GM21423 (cell line): ENCODE results near the gene S100A5.
A peak's percentile ranks its signal among the peaks of the same experiment; 100 is the strongest.
"Not testable (repeated sequence)": the region's sequence is repeated elsewhere in the genome, so short reads cannot be mapped to it uniquely, and the experiment has no call there.

Source experiments
- ATAC-seq: cut with Tn5 transposase; IDR thresholded peaks from one replicate; pipeline ENCODE4 v1.9.1; 2021; ENCODE audit warnings: mild to moderate bottlenecking, moderate library complexity; ENCODE audit not compliant: unreplicated experiment

Gene S100A5, protein sequence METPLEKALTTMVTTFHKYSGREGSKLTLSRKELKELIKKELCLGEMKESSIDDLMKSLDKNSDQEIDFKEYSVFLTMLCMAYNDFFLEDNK

DNA sequence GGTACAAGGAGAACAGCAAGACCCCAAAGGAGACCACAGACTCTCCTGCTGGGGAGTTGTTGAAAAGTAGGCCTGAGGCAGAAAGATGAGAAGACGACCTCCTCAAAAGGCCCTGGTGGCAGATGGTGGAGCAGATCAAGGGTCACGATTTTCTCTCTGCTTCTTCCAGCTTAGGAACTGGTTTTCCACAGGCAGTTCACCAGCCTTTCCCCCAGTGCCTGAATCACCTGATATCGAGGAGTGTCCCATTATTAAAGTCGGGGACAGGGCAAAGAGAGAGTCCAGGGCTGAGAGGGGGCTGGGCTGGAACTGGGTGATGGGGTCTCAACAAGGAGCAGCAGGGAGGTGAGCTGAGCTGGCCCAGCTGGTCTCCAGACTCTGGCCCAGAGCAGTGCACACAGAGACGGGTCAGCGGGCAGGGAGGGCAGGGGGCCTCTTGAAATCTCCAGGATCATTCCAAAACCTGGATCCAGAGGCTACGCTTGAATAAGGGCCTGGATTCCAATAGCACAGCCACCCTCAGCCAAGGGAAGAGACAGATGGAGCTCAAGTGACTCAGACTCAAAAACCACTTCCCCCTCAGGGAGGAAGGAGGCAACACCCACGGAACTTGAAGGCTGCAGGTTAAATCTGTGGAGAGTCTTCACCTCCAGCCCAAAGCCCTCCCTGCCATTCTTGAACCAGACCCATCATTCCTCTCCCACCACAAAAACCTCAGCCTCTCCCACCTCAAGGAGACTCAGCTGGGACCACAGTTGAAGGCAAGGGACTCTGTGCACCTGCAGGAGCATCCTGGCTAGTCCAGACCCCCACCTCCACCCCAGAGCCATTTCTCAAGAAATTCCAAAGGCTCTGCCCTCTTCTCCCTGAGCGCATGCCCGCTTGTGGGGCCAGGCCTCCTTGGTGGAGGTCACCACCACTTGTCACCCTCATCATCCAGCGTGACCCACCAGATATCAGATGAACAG, at the start of gene S100A5:
Gene S100A5, minus strand, starts transcription at position 541 of the 968 bp plus-strand sequence. CDS start 743 bp downstream, outside the sequence.
- ATAC-seq = no peak

DNA sequence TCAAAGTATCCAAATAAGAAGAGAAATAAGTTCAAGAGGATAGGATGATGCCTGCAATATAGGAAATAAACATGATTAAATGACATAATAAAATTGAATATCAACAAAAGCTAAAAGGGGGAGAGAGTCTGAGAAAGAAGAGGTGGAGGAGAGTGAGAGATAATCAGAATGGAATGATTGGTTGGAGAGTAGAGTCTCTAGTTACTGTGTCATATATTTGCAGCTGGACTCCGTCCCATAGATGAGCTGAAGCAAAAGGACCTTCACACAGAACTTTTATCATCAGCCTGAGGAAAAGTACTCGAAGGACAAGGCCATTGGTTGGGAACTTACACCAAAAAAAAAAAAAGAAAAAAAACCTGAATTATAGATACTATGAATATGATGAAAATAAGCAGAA, 47.7 kb upstream of the S100A5 start:
- ATAC-seq = no peak

DNA sequence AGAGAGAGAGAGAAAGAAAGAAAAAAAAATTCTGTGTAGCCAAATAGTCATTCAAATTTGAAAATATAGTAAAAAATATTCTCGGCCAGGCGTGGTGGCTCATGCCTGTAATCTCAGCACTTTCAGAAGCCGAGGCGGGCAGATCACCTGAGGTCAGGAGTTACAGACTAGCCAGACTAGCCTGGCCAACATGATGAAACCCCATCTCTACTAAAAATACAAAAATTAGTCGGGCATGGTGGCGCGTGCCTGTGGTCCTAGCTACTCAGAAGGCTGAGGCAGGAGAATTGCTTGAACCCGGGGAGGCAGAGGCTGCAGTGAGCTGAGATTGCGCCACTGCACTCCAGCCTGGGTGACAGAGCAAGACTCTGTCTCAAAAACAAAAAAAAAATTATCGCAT, 47.3 kb upstream of the S100A5 start:
- not testable (repeated sequence) for ATAC-seq

DNA sequence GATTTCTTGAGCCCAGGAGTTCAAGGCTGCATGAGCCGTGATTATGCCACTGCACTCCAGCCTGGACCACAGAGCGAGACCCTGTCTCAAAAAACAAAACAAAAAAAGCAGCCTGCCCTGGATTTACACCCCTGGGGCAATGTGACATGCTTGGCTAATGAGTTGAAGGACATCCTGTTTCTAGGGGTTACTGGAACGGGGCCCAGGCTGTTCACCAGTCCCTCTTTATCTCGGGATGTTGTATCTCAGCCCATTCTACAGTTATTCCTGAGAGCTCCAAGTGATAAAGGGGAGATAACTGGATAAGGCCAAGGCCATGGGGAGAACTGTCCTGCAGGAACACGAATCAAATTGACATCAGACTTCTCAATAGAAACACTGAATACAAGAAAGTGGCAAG, 46.6 kb upstream of the S100A5 start:
- no peak for ATAC-seq

DNA sequence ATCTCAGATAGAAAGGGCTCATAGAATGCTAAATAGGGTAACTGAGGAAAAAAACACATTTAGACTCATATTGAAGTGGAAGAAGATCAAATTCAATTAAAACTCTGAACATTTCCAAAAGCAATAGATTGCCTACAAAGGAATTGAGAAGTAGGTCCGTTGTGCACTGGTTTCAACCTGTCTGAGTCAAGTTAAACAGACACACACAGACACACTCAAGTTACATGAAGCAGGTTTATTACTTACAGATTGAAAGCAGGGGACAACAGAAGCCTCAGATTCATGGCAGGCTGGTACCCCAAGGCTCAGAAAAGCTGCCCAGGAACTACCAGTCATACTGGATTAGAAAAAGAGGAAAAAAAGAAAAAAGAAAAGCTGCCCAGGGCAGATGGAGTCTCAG, 45.6 kb upstream of the S100A5 start:
- no peak for ATAC-seq

DNA sequence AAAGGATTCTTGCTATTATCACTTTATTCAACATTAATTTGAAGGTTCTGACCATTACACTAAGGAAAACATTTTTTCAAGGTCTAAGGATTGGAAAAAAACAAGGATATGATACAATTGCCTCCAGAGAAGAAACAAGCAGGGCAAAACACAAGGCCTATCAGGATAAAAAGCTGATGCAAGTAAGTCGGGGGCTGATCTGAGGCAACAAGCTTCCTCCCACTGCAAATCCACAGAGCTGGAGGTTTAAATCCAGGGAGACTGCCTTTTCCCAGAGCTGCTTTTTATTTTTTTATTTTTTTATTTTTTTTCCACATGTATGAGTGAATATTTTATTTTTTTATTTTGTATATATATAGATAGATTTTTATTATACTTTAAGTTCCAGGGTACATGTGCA, 44.3 kb upstream of the S100A5 start:
- no peak for ATAC-seq

DNA sequence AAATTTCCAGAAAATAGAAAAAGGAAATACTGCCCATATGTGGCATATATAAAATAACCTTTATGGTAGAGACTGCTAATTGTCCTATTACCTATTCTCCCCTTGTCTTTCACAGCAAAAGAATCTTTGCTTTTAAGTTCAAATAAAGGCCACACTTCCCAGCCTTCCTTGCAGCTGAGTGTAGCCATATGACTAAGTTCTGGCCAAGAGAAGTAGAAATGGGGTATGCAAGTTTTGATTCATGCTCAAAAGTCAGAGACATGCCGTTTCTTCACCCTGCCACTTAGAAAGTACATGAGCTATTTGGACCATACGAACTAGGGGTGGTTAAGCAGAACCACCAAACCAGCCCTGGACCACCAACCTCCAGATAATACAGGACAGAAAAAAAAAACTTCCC, 43.2 kb upstream of the S100A5 start:
- no peak for ATAC-seq

DNA sequence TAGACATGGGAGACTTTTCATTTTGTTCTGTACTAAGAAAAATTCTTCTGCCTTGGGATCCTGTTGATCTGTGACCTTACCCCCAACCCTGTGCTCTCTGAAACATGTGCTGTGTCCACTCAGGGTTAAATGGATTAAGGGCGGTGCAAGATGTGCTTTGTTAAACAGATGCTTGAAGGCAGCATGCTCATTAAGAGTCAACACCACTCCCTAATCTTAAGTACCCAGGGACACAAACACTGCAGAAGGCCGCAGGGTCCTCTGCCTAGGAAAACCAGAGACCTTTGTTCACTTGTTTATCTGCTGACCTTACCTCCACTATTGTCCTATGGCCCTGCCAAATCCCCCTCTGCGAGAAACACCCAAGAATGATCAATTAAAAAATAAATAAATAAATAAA, 42.8 kb upstream of the S100A5 start:
- not testable (repeated sequence) for ATAC-seq

DNA sequence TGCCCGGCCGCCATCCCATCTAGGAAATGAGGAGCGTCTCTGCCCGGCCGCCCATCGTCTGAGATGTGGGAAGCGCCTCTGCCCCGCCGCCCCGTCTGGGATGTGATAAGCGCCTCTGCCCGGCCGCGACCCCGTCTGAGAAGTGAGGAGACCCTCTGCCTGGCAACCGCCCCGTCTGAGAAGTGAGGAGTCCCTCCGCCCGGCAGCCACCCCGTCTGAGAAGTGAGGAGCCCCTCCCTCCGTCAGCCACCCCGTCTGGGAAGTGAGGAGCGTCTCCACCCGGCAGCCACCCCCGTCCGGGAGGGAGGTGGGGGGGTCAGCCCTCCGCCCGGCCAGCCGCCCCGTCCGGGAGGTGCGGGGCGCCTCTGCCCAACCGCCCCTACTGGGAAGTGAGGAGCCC, 42.1 kb upstream of the S100A5 start:
- not testable (repeated sequence) for ATAC-seq

DNA sequence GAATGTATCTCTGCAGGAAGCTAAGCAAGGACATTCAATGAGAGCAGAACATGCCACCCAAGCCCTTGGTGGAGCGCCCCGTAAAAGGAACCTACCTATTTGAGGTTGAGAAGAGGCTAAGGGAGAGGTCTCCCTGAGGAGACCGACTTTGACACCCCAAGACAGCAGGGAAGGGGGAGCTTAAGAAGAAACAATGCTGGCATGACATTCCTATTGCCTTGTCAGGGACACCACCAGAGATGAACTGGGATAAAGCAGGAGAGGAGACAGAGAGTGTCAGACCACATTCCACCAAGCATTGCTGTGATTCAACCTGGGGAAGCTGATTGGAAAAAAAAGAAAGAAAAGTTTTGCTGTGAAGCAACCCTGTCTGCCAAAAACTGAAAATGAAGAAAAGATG, 38.2 kb upstream of the S100A5 start:
- no peak for ATAC-seq

DNA sequence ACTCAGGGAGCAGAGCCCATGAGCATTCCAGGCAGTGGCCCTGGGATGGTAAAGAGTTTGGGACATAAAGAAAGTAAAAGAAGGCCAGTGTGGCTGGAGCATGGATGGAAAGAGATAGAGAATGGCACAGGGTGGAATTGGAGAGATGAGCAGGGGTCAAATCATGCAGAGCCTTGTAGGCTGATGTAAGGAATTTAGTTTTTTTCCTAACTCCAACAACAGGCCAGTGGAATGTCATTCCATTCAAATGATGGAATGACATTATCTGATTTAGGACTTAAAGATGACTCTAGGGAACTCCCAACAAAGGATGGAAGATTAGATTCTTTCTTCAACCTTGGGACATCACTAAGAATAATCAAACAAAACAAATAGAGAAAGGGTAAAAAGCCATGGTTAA, 37.8 kb upstream of the S100A5 start:
- no peak for ATAC-seq

DNA sequence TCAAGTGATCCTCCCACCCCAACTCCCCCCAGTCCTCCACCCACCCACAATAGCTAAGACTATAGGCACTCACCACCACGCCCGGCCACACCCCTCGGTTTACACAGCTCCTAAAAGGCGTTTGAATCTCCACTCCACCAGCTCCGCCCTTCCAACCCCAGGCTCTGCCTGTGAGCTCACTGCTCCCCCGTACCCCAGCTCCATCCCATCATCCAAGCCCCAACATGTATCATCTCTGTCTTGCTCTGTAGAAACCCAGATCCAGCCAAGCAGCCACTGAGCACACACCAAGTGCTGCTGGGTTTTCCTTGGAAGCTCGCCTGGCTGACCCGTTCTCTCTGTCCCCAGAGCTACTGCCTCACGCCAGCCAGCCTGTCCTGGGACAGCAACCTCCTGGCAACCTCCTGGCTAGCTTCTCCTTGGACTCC, 36.9 kb upstream of the S100A5 start:
- ATAC-seq = no peak

DNA sequence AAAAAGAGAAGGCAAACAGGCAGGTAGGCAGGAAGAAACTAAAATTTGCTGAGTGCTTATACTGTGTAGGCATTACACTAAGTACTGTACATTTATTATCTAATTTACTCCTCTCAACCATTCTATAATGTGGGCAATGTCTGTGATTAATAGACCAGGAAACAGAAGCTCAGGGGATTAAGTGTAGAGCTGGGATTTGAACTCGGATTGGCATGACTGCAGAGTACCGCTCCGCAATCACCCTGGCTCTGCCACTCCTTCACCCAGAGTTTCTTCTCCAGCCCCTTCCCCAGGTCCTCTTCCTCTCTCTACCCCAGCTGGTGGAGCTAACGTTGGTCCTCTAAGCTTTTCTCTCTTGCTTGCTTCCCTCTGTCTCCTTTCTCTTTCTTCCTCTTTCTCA, 36.4 kb upstream of the S100A5 start:
- ATAC-seq = no peak

DNA sequence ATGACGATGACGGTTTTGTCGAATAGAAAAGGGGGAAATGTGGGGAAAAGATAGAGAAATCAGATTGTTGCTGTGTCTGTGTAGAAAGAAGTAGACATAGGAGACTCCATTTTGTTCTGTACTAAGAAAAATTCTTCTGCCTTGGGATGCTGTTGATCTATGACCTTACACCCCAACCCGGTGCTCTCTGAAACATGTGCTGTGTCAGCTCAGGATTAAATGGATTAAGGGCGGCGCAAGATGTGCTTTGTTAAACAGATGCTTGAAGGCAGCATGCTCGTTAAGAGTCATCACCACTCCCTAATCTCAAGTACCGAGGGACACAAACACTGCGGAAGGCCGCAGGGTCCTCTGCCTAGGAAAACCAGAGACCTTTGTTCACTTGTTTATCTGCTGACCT, 34.8 kb upstream of the S100A5 start:
- not testable (repeated sequence) for ATAC-seq

DNA sequence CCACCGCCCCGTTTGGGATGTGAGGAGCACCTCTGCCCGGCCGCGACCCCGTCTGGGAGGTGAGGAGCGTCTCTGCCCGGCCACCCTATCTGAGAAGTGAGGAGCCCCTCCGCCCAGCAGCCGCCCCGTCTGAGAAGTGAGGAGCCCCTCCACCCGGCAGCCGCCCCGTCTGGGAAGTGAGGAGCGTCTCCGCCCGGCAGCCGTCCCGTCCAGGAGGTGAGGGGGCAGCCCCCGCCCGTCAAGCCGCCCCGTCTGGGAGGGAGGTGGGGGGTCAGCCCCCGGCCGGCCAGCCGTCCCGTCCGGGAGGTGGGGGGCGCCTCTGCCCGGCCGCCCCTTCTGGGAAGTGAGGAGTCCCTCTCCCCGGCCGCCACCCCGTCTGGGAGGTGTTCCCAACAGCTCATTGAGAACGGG, 34.4 kb upstream of the S100A5 start:
- ATAC-seq = not testable (repeated sequence)

DNA sequence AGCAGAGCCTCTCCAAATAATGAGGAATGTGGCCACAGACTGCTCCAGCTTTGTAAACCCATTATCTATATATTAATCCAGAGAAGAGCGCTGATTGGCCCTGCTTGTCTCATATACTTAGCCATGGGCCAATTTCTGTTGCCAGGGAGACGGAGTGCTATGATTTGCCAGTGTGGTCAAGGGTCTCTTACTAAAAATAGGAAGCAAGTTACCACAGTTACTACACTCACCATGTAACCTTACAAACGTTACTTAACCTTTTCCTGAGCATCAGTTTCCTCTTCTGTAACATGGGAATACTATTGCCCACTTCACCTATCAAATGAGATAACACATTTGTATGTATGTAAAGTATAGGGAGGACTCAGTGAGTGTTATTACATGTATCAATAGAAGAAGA, 32.6 kb upstream of the S100A5 start:
- ATAC-seq = no peak

DNA sequence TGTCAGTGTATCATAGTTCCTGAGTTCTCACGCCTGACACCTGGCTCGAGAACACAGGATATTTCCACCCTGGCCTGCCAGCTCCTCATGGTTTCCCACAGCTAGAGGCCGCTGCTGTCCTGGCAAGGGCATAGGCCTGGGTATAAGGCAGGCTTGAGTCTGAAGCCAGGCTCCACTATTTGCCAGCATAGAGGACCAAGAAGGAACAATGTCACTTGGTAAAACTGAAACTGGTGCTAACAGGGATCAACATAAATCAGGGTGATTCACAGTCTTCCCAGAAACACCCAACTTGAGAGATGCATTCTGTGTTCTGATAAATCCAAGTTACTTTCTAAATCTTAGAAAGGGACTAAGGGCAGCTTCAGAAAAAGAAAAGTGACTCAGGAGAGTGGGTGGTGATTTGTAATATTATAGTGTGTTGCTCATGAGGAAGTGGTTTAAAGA, 31.9 kb upstream of the S100A5 start:
- peak; percentile 67 for ATAC-seq

DNA sequence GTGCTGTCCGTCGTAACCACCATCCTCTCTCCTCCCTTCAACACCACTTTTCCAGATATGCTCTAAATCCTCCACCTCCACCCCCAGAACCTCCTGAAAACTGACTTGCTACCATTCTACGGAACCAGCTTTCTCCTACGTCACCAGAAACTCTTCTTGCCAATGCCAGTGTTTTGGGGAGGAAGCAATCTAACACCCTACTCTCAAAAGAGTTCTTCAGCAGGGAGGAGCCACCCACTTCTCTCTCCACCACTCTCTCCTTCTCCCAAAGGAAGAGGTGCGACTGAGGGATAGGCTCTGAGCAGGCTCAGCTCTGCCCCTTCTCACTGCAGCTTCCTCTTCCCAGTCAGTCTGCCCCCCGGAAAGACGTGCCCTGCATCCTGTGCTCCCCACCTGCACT, 31.0 kb upstream of the S100A5 start:
- ATAC-seq = no peak

DNA sequence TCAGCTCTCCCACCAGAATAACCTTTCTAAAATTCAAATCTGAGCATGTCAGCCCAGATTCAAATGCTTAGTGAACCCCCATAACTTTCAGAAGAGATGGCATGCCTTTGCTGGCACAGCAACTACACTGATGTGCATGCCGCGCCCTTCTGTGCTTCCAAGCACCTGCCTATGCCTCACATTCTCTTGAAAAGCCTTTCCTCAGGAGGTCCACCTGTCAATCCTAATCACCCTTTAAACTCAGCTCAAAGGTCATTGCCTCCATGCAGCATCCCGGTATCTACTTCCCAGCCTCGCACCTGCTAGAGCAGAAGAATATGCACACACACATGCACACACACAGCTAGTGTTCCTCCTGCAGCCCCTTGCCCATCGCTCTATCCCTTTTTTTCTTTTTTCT, 30.1 kb upstream of the S100A5 start:
- ATAC-seq = no peak

DNA sequence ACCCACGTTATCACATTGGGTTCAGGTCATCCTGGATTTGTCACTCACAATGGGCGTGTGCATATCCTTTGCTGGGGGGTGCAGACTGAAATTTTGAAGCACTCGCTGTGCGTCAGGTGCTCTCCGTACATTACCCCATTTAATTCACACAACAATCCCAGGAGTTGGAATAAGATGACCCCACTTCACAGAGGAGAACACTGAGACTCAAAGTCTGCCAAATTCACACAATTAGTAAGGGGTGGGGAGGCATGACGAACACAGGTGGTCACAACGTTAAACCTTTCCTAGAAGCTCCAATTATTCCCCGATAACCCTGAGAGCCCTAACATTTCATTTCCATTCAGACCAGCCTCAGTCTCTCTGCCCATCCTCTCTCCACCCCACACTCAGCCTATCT, 28.7 kb upstream of the S100A5 start:
- ATAC-seq = no peak

DNA sequence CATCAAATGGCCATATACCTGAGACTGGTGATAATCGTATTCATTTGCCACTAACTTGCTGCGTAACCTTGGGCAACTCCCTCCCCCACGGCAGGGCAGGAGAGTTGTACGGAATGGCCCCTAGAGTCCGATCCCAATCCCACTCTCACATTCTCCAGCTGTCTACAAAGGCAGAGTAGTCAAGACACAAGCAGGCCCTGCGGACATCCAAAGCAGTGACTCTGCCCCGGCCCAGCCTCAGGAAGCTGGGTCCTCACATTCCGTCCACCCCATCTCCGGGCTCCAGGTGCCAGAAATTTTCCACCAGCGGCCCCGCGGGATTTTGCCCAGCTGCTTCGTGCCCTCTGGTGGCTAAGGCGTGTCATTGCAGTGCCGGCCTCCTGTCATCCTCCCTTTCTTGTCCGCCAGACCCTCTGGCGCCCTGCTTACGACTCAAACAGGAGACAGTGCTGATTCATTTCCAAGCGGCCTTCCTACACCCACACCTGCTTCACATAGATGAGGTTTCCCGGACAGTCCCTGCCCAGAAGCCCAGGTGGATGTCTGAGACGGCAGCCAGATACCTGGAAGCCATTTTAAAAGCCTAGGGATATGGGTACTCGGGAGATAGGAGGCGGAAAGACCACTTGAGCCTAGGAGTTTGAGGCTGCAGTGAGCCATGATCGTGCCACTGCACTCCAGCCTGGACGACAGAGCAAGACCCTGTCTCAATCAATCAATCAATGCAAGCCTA, 27.8 kb upstream of the S100A5 start:
- ATAC-seq = no peak
